HEK293T (cell line): ENCODE results near the gene ACADS.

Source experiments
- CTCF ChIA-PET: fragments of 350-600 bp; formaldehyde crosslinking; extraction: SDS; loops from one replicate; lab custom pipeline; 2021; ENCODE audit warnings: antibody characterized with exemption, inconsistent platforms; lab: Yijun Ruan, JAX
- POLR2A ChIA-PET: fragments of 350-600 bp; formaldehyde crosslinking; extraction: SDS; loops from one replicate; lab custom pipeline; 2020; ENCODE audit warnings: antibody characterized with exemption, inconsistent platforms; lab: Yijun Ruan, JAX
- DNase-seq: peaks from one replicate; pipeline ENCODE4 v3.0.0; 2012; ENCODE audit warnings: mixed read lengths; ENCODE audit errors: extremely low spot score
- ARNT ChIP-seq: fragments of 450-650 bp; IDR thresholded peaks from 2 replicates; pipeline ENCODE4 v1.6.1; 2017; ENCODE audit warnings: mild to moderate bottlenecking
- BHLHE40 ChIP-seq: fragments of 450-650 bp; IDR thresholded peaks from 2 replicates; pipeline ENCODE4 v1.6.1; 2016; ENCODE audit warnings: mild to moderate bottlenecking, moderate library complexity, borderline replicate concordance
- CTBP1 ChIP-seq: fragments of 450-650 bp; IDR thresholded peaks from 2 replicates; pipeline ENCODE4 v1.6.1; 2016; ENCODE audit warnings: borderline replicate concordance
- ELF4 ChIP-seq: fragments of 450-650 bp; IDR thresholded peaks from 2 replicates; pipeline ENCODE4 v1.6.1; 2017; ENCODE audit warnings: antibody characterized with exemption
- FOXA1 ChIP-seq: fragments of 450-650 bp; IDR thresholded peaks from 2 replicates; pipeline ENCODE4 v1.6.1; 2016; ENCODE audit warnings: mild to moderate bottlenecking
- FOXK2 ChIP-seq: fragments of 450-650 bp; IDR thresholded peaks from 2 replicates; pipeline ENCODE4 v1.6.1; 2016; ENCODE audit warnings: mild to moderate bottlenecking
- FOXM1 ChIP-seq: fragments of 450-650 bp; IDR thresholded peaks from 2 replicates; pipeline ENCODE4 v1.6.1; 2017; ENCODE audit warnings: mild to moderate bottlenecking, borderline replicate concordance
- HDGF ChIP-seq: fragments of 450-650 bp; IDR thresholded peaks from 2 replicates; pipeline ENCODE4 v1.6.1; 2017; ENCODE audit warnings: antibody characterized with exemption, borderline replicate concordance
- L3MBTL2 ChIP-seq: fragments of 450-650 bp; conservative IDR thresholded peaks from 2 replicates; pipeline ENCODE4 v1.6.1; 2016; ENCODE audit warnings: mild to moderate bottlenecking
- LEF1 ChIP-seq: fragments of 450-650 bp; IDR thresholded peaks from 2 replicates; pipeline ENCODE4 v1.6.1; 2017; ENCODE audit warnings: mild to moderate bottlenecking, borderline replicate concordance
- NFRKB ChIP-seq: fragments of 450-650 bp; IDR thresholded peaks from 2 replicates; pipeline ENCODE4 v1.6.1; 2016; ENCODE audit warnings: mild to moderate bottlenecking, moderate library complexity
- SP1 ChIP-seq: fragments of 450-650 bp; IDR thresholded peaks from 2 replicates; pipeline ENCODE4 v1.6.1; 2017
- SUZ12 ChIP-seq: fragments of 450-650 bp; IDR thresholded peaks from 2 replicates; pipeline ENCODE4 v1.6.1; 2016; ENCODE audit warnings: mild to moderate bottlenecking
- TARDBP ChIP-seq: fragments of 450-650 bp; IDR thresholded peaks from 2 replicates; pipeline ENCODE4 v1.6.1; 2016
- ZNF384 ChIP-seq: fragments of 450-650 bp; IDR thresholded peaks from 2 replicates; pipeline ENCODE4 v1.6.1; 2016
- TF ChIP-seq, protein P1 (sequence below): fragments of 450-650 bp; IDR thresholded peaks from 2 replicates; pipeline ENCODE4 v1.6.1; 2016

Gene ACADS

DNA sequence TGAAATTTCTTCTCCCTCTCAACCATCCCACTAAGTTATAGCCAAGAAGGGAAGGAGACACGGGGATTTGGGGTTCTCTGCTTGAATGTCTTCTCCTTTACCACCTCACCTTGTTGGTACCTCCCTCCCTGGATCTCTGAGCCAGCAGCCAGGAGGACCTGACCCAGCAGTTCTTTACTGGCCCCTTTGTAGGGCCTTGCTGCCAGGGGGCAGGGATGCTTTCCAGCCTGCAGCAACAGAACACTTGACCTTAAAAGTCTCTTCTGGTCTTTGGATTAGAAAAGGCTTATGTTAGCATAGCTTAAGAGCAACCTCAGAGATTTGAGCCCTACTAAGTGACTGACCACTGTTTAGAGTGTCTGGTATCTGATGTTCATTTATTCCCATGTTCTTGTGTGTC is 28.3 kb upstream of the ACADS start:
- DNase-seq, result no peak
- no peak for TF ChIP-seq HDGF
- TF ChIP-seq SUZ12, result no peak
- TF ChIP-seq FOXA1, result no peak
- TF ChIP-seq BHLHE40, result no peak
- no peak for TF ChIP-seq ELF4
- TF ChIP-seq L3MBTL2, result no peak
- no peak for TF ChIP-seq ZNF384
- no peak for TF ChIP-seq CTBP1
- TF ChIP-seq SP1, result no peak
- TF ChIP-seq, protein P1, sequence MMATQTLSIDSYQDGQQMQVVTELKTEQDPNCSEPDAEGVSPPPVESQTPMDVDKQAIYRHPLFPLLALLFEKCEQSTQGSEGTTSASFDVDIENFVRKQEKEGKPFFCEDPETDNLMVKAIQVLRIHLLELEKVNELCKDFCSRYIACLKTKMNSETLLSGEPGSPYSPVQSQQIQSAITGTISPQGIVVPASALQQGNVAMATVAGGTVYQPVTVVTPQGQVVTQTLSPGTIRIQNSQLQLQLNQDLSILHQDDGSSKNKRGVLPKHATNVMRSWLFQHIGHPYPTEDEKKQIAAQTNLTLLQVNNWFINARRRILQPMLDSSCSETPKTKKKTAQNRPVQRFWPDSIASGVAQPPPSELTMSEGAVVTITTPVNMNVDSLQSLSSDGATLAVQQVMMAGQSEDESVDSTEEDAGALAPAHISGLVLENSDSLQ, result no peak
- CTCF ChIA-PET, result interaction anchor here (0.6 kb wide), 1 partner anchor 70 kb away, joined by 11 read pairs; no protein-coding TSS in a partner anchor
- POLR2A ChIA-PET, result interaction anchor here (0.6 to 1.5 kb wide), 2 partner anchors 9 to 12 kb away, joined by 4 to 6 read pairs; no protein-coding TSS in a partner anchor

DNA sequence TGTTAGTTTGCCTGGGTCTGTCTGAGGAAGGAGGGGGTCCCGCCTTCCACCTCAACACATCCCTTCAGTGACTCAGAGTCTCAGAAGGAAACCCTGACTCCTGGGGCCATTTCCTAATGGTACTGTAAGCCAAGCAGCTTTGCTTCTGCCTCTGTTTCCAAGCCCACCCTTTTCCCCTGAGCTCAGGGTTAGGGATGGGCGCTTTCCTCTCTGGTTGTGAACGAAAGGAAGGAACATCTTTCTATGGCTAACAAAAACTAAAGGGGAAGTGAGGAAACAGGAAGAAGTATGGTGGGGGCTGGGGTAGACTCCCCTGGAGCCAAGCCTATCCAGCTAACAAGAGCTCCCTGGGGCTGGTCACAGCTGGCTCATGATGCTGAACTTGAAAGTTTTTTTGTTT is 27.0 kb upstream of the ACADS start:
- POLR2A ChIA-PET, result interaction anchor here (0.6 to 1.5 kb wide), 2 partner anchors 10 to 296 kb away, joined by 3 to 4 read pairs; no protein-coding TSS in a partner anchor
- CTCF ChIA-PET, result no interaction called here
- no peak for DNase-seq
- TF ChIP-seq TARDBP (no peak), FOXK2 (no peak), LEF1 (no peak), CTBP1 (no peak), L3MBTL2 (no peak), HDGF (no peak), SUZ12 (no peak), FOXA1 (no peak), ARNT (no peak), ZNF384 (no peak), SP1 (no peak), ELF4 (no peak), BHLHE40 (no peak), FOXM1 (no peak), NFRKB (no peak)
- TF ChIP-seq, protein P1, result no peak

DNA sequence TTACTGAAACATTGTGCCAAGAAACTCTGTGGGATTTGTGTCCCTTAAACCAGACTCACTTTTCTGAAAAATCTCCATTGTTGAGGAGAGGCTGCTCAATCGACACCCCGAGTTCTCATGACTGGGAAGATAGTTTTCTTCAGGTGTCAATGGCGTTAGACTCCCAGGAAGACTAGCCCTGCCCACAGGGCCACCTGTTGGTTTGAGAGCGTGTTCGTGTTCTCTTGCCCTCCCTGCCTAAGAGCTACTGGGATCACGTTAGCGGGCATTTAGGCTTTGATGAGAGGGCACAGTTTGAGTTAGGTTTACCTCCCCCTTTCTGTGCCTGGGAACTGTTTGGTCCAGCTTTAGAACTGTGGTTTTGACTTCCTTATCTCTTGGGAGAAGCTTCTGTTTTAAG is 26.1 kb upstream of the ACADS start:
- ChIA-PET CTCF (interaction anchor here (1.3 kb wide), 1 partner anchor 13 kb away, joined by 3 read pairs; no protein-coding TSS in a partner anchor), POLR2A (no interaction called here)
- no peak for TF ChIP-seq ZNF384
- TF ChIP-seq NFRKB, result no peak
- no peak for TF ChIP-seq BHLHE40
- TF ChIP-seq ARNT, result no peak
- TF ChIP-seq FOXM1, result no peak
- no peak for TF ChIP-seq TARDBP
- TF ChIP-seq L3MBTL2, result no peak
- no peak for TF ChIP-seq FOXA1
- no peak for TF ChIP-seq LEF1
- TF ChIP-seq FOXK2, result no peak
- TF ChIP-seq SUZ12, result no peak
- TF ChIP-seq, protein P1, result no peak
- no peak for DNase-seq

DNA sequence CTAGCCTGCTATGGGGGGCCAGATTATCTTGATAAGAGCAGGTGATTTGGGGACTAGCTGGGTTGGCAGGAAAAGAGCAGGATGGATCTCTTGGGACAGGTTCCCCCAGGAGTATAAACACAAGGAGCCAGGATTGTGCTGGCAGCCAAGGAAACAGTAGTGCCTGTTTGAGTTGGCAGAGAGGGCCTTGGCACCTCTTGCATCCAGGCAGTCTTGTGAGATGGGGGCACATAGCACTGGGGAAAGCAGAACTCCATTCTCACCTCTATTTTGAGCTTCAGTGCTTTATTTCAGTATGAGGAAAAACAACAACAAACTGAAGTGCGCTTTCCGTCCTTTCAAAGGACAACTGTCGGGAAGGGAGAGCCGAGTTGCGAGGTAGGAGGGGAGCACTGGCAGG is 24.7 kb upstream of the ACADS start:
- POLR2A ChIA-PET, result no interaction called here
- CTCF ChIA-PET, result interaction anchor here (1.3 kb wide), 1 partner anchor 15 kb away, joined by 3 read pairs; no protein-coding TSS in a partner anchor
- DNase-seq, result no peak
- TF ChIP-seq ELF4 (no peak), FOXA1 (no peak), NFRKB (no peak), TARDBP (no peak), FOXM1 (no peak), L3MBTL2 (no peak), SUZ12 (no peak), BHLHE40 (no peak), FOXK2 (no peak), LEF1 (no peak), SP1 (no peak), ARNT (no peak), ZNF384 (no peak), HDGF (no peak), CTBP1 (no peak)
- TF ChIP-seq, protein P1, result no peak

DNA sequence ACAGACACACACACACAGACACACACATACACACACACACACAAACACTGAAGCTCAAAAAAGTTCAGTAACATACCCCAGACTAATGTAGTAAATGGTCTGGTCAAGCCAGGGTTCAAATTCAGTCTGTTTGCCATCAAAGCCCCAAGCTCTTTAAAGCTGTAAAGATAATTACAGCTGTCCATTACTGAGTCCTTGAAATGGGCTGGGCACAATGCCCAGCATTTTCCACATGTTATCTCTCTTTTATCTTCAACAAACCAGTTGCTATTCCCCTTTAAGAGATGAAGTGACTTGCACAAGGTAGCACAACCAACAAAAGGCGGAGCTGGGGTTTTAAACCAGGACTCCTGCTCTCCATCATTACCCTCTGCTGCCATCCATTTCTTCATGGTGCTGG is 23.0 kb upstream of the ACADS start:
- no peak for DNase-seq
- CTCF ChIA-PET, result no interaction called here
- no peak for TF ChIP-seq CTBP1
- TF ChIP-seq, protein P1, result no peak
- TF ChIP-seq ZNF384, result no peak
- no peak for TF ChIP-seq SP1
- TF ChIP-seq TARDBP, result no peak
- TF ChIP-seq BHLHE40, result no peak
- no peak for TF ChIP-seq FOXA1
- no peak for TF ChIP-seq ARNT
- no peak for TF ChIP-seq FOXM1
- TF ChIP-seq L3MBTL2, result no peak
- no peak for TF ChIP-seq ELF4
- TF ChIP-seq HDGF, result no peak
- TF ChIP-seq FOXK2, result no peak
- POLR2A ChIA-PET, result no interaction called here
